ENCODE measurements around the gene GALNT1.

- TF ChIP-seq SMC3 (IDR thresholded peaks at IDR 0.05) (no peak), BCL3 (IDR thresholded peaks at IDR 0.05) (no peak), EP300 (IDR thresholded peaks at IDR 0.05) (no peak), USF2 (IDR thresholded peaks at IDR 0.05) (no peak), NR3C1 (IDR thresholded peaks at IDR 0.05) (no peak), JUNB (IDR thresholded peaks at IDR 0.05) (no peak), CTCF (IDR thresholded peaks at IDR 0.05) (no peak), POLR2A (IDR thresholded peaks at IDR 0.05; ENCODE audit: low read length) (no peak), RFX5 (IDR thresholded peaks at IDR 0.05) (no peak), PBX3 (IDR thresholded peaks at IDR 0.05) (no peak), MAX (IDR thresholded peaks at IDR 0.05) (no peak), MAZ (IDR thresholded peaks at IDR 0.05; ENCODE audit: borderline replicate concordance, low read depth, low read length) (no peak), POLR2AphosphoS2 (conservative IDR thresholded peaks at IDR 0.05; ENCODE audit: low read length) (no peak)
Measured at GRCh38 chr18:35641467-35641866, 59.9 kb downstream of the GALNT1 start.
